ENCODE results near the gene NFAT5. TPM values are rescaled to one million over a fixed set of nuclear protein-coding genes. Genes with fewer than 3 reads are reported as not detected.
A peak's percentile ranks its signal among the peaks of the same experiment; 100 is the strongest.
"Not testable (repeated sequence)": the region's sequence is repeated elsewhere in the genome, so short reads cannot be mapped to it uniquely, and the experiment has no call there.

The NFAT5 gene
- total RNA-seq, 2 donors from 2014 or later, result 33.0 to 76.0 TPM

GRCh38 chr16:69563605-69564580 lies 1.9 kb upstream of the NFAT5 start:
- Mint-ChIP-seq H3K9me3 (no peaks in the 10 kb centered on the region), H3K4me3 (peak overlapping the region; percentile 83), H3K4me1 (peaks cover 12% of the 10 kb centered on the region)

DNA sequence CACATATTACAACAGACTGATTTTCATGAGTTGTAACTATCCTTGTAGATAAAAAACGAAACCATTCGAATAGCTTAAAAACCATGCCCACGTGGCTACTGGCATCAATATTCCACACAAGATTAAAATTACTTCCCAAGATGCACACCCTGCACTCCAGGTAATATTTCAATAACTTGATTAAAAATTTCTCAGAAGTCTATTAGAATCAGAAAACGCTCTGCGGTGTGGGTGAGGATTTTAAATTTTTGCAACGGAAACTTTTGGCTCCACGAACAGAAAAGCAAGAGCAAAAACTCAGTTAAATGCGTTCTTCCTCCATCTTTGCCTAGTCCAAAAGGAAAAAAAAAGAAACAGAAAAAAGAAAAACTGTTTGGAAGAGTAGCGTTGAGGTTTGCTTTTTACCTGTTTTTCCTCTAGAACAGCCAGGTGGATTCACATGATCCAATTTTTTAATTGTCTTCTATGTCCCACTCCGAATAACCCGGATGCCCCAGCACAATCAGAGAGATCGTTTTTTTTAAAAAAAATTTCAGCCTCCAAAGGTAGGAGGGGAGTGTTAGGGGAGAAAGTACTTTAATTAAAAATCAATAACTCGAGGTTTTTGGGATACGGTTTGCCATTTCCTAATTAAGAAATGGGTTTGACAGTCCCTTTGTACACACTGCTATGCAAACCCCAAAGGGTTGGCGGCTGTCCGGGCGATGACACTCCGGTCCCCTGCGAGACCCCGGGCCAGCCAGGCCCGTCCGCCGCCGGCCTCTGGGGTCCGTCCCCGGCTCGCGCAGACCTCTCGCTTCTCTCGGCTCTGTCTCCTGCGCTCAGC lies 708 bp upstream of the NFAT5 start:
- H3K27ac Mint-ChIP-seq, result peak overlapping the region; percentile 93
- H3K27me3 Mint-ChIP-seq, result no peaks in the 10 kb centered on the region
- H3K36me3 Mint-ChIP-seq (ENCODE audit: low read depth), result peaks cover 49% of the 10 kb centered on the region
- peak; percentile 7 for ATAC-seq (replicated peaks)
- peak overlapping the region; percentile 83 for H3K4me3 Mint-ChIP-seq
- H3K4me1 Mint-ChIP-seq, result peaks cover 20% of the 10 kb centered on the region
- no peaks in the 10 kb centered on the region for H3K9me3 Mint-ChIP-seq

More at GRCh38 chr16:69563605-69564580, 1.9 kb upstream of the NFAT5 start:
- no peaks in the 10 kb centered on the region for H3K27me3 Mint-ChIP-seq
- H3K36me3 Mint-ChIP-seq (ENCODE audit: low read depth), result peaks cover 37% of the 10 kb centered on the region
- H3K27ac Mint-ChIP-seq, result peak overlapping the region; percentile 93
- peak; percentile 85 for ATAC-seq (replicated peaks)

DNA sequence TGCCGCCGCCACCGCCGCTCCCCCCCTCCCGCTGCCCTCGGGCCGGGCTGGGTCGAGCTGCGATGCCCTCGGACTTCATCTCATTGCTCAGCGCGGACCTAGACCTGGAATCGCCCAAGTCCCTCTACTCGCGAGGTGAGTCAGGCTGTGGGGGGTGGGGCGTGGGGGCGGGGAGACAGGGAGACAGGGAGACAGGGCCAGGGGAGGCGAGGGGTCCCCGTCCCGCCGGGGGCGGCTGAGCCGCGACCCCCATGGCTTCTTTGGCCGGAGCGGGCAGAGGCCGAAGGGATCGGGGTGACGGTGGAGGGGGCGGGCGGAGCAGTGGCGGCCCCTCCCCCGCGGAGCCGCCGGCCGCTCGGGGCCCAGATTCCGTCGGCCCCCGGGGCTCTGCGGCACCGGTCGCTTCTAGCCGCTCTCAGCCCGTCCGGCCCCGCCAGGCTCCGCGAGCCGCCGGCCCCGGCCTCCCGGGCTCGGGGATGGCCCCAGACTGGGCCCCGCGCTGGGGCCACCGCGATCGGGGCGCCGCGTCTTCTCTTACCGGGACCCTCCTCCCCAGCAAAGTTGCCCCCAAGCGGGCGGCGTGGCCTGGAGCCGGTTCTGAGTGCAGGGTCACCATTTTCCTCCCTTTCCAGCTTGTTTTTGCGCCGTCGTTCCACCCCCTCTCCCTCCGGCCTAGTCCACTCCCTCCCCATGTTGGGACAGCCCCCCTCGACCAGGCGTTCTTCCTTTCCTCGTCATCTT lies 644 bp downstream of the NFAT5 start:
- Mint-ChIP-seq H3K4me3 (peak overlapping the region; percentile 100), H3K36me3 (ENCODE audit: low read depth) (peaks cover 60% of the 10 kb centered on the region), H3K4me1 (peaks cover 20% of the 10 kb centered on the region), H3K27ac (peak overlapping the region; percentile 100), H3K9me3 (no peaks in the 10 kb centered on the region), H3K27me3 (no peaks in the 10 kb centered on the region)
- ATAC-seq (replicated peaks), result peak; percentile 21

GRCh38 chr16:69566981-69567680 lies 1.4 kb downstream of the NFAT5 start:
- Mint-ChIP-seq H3K4me3 (peak overlapping the region; percentile 100), H3K36me3 (ENCODE audit: low read depth) (peaks cover 67% of the 10 kb centered on the region), H3K27ac (peak overlapping the region; percentile 100), H3K9me3 (no peaks in the 10 kb centered on the region), H3K27me3 (no peaks in the 10 kb centered on the region), H3K4me1 (peaks cover 20% of the 10 kb centered on the region)
- ATAC-seq (replicated peaks), result peak; percentile 8

GRCh38 chr16:69568676-69569075 lies 2.9 kb downstream of the NFAT5 start:
- Mint-ChIP-seq H3K27me3 (no peaks in the 10 kb centered on the region), H3K27ac (no peak overlapping the region), H3K9me3 (no peaks in the 10 kb centered on the region), H3K4me1 (peaks cover 13% of the 10 kb centered on the region), H3K4me3 (peak overlapping the region; percentile 100), H3K36me3 (ENCODE audit: low read depth) (peaks cover 76% of the 10 kb centered on the region)
- no peak for ATAC-seq (replicated peaks)

GRCh38 chr16:69578771-69579170 lies 13.0 kb downstream of the NFAT5 start:
- H3K27me3 Mint-ChIP-seq; H3K4me1 Mint-ChIP-seq; H3K9me3 Mint-ChIP-seq; H3K27ac Mint-ChIP-seq; H3K4me3 Mint-ChIP-seq; ATAC-seq (replicated peaks): not testable (repeated sequence)
- peaks cover 55% of the 10 kb centered on the region for H3K36me3 Mint-ChIP-seq (ENCODE audit: low read depth)

DNA sequence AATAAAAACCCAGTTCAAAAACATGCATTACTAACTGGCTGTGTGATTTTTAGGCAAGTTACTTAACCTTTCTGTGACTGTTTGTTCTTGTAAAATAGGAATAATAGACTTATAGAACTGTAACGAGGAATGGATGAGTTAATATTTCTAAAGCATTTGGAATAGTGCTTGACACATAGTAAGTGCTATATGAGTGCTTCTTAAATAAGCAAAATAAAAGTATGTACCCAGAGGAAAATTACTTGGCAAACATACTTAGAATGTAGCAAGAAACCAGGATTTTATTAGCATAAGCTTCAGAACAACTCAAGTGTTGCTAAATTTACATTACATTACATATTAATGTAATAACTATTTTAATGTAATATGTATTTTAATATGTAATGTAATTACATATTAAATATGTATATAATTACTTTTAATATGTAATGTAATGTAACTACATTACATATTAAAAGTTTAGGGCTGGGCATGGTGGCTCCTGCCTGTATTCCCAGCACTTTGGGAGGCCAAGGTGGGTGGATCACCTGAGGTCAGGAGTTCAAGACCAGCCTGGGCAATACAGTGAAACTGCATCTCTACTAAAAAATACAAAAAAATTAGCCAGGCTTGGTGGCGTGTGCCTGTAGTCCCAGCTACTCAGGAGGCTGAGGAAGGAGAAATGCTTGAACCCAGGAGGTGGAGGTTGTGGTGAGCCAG lies 14.2 kb downstream of the NFAT5 start:
- no peak for ATAC-seq (replicated peaks)
- Mint-ChIP-seq H3K27ac (no peak overlapping the region), H3K27me3 (no peaks in the 10 kb centered on the region), H3K4me1 (peaks cover 5% of the 10 kb centered on the region), H3K9me3 (no peaks in the 10 kb centered on the region), H3K36me3 (ENCODE audit: low read depth) (peaks cover 57% of the 10 kb centered on the region), H3K4me3 (no peak overlapping the region)

DNA sequence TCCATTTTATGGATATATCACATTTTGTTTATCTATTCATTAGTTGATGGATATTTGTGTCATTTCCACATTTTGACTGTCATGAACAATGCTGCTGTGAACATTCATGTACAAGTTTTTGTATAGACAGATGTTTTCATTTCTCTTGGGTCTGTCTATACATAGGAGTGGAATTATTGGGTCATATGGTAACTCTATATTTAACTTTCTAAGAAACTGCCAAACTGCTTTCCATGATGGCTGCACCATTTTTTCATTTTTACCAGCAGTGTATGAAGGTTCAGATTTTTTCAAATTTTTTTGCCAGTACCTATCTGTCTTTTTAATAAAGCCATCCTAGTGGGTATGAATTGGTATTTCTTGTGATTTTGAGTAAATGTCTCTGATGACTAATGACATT lies 15.5 kb downstream of the NFAT5 start:
- H3K27ac Mint-ChIP-seq, result no peak overlapping the region
- peak; percentile 47 for ATAC-seq (replicated peaks)

DNA sequence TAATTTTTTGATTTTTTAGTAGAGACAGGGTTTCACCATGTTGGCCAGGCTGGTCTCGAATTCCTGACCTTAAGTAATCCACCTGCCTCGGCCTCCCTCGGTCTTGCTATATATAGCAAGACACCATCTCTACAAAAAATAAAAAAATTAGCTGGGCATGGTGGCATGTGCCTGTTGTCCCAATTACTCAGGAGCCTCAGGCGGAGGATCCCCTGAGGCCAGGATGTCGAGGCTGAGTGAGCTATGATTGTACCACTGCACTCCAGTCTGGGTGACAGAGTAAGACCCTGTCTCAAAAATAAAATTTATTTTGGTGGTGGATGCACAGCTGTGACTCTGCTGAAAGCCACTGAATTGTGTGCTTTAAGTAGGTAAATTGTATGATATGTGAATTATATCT lies 18.7 kb downstream of the NFAT5 start:
- Mint-ChIP-seq H3K4me1 (peaks cover 10% of the 10 kb centered on the region), H3K36me3 (ENCODE audit: low read depth) (peaks cover 73% of the 10 kb centered on the region)
- not testable (repeated sequence) for H3K27me3 Mint-ChIP-seq; ATAC-seq (replicated peaks); H3K4me3 Mint-ChIP-seq; H3K27ac Mint-ChIP-seq; H3K9me3 Mint-ChIP-seq

More for the DNA sequence above, 15.5 kb downstream of the NFAT5 start:
- Mint-ChIP-seq H3K27me3 (no peaks in the 10 kb centered on the region), H3K36me3 (ENCODE audit: low read depth) (peaks cover 68% of the 10 kb centered on the region), H3K4me1 (peaks cover 11% of the 10 kb centered on the region), H3K4me3 (peak overlapping the region; percentile 35), H3K9me3 (no peaks in the 10 kb centered on the region)

GRCh38 chr16:69589434-69590269 lies 23.9 kb downstream of the NFAT5 start:
- H3K4me1 Mint-ChIP-seq, result peaks cover 10% of the 10 kb centered on the region
- no peaks in the 10 kb centered on the region for H3K9me3 Mint-ChIP-seq
- peaks cover 86% of the 10 kb centered on the region for H3K36me3 Mint-ChIP-seq (ENCODE audit: low read depth)
- H3K4me3 Mint-ChIP-seq, result no peak overlapping the region
- no peak overlapping the region for H3K27ac Mint-ChIP-seq
- ATAC-seq (replicated peaks), result peak; percentile 51
- H3K27me3 Mint-ChIP-seq, result no peaks in the 10 kb centered on the region

- Mint-ChIP-seq H3K4me1 (peaks cover 10% of the 10 kb centered on the region), H3K4me3 (no peak overlapping the region), H3K36me3 (ENCODE audit: low read depth) (peaks cover 83% of the 10 kb centered on the region), H3K27me3 (no peaks in the 10 kb centered on the region), H3K9me3 (no peaks in the 10 kb centered on the region), H3K27ac (no peak overlapping the region)
- no peak for ATAC-seq (replicated peaks)
Observed at GRCh38 chr16:69590590-69590989, 24.8 kb downstream of the NFAT5 start.

- Mint-ChIP-seq H3K27me3 (no peaks in the 10 kb centered on the region), H3K27ac (no peak overlapping the region), H3K4me1 (peaks cover 12% of the 10 kb centered on the region)
Observed at GRCh38 chr16:69593751-69594255, 28.0 kb downstream of the NFAT5 start.

More at GRCh38 chr16:69593751-69594255, 28.0 kb downstream of the NFAT5 start:
- ATAC-seq (replicated peaks), result no peak
- Mint-ChIP-seq H3K36me3 (ENCODE audit: low read depth) (peaks cover 69% of the 10 kb centered on the region), H3K9me3 (no peaks in the 10 kb centered on the region), H3K4me3 (no peak overlapping the region)
